ENCODE data around the gene KIF4A.
"Not testable (repeated sequence)": the region's sequence is repeated elsewhere in the genome, so short reads cannot be mapped to it uniquely, and the experiment has no call there.

Gene KIF4A

GRCh38 chrX:70293621-70294020, 3.7 kb downstream of the KIF4A start:
- no peak for DNase-seq

DNA sequence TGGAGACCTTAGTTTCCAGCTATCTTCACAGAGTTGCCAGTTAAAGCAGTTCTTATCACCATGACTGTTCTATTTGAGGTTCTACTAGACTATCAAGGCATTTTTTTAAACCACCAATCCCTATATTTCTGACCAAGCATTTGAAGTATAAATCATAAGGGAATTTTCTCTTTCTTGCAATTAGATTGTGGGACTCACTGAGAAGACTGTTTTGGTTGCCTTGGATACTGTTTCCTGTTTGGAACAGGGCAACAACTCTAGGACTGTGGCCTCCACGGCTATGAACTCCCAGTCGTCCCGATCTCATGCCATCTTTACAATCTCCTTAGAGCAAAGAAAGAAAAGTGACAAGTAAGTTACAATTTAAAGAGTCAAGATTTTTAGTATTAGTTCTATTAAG, 11.8 kb downstream of the KIF4A start:
- DNase-seq: no peak

DNA sequence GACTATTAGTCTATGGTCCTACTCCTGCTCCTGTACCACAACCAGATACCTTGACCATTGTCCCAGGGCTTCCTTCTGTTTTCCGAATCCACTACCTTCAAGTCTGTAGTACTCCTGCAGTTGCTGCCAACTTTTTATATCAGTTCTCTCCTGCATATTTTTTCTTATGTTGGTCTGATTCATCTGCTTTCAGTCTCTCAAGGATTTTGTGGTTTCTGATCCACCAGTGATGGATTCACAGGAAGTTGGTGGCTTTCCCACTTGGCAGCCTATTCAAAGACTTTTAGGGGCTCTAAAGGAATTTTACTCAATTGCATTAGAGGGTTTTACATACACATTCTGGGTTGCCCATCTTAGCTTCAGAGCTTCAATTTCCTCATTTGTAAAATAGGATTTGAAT, 23.6 kb downstream of the KIF4A start:
- no peak for DNase-seq

- DNase-seq: no peak
These were observed 32.9 kb downstream of the KIF4A start for GRCh38 chrX:70322784-70323183.

GRCh38 chrX:70323628-70324027, 33.7 kb downstream of the KIF4A start:
- not testable (repeated sequence) for DNase-seq

DNA sequence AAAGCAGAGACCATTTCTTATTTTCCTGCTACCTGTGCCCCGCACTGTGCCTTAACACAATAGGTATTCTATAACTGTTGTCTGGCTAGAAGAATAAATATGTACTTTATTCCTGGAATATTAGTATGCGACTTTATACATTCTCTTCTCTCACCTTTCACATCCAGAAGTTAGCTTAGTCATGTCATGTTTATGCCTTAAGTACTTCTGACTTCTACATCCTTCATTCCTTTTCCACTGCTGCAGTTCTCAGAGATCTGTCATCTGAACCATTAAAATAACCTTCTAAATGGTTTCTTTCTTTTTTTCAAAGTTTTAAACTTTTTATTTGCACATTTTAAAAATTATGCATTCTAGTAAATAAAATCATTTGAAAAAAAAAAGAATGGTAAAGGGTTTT, 34.4 kb downstream of the KIF4A start:
- no peak for DNase-seq

DNA sequence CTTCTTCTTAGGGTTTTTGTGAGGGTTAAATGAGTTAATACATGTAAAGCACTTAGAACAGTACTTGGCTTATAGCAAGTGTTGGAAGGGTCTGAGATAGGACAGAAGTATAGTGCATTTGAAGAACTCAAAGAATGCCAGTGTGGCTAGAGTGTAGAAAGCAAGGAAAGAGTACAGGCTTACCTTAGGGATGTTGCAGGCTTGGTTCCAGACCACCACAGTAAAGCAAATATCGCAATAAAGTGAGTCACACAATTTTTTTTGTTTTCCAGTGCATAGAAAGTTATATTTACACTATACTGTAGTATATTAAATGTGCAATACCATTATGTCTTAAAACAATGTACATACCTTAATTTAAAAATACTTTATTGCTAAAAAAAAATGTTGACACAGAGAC, 41.3 kb downstream of the KIF4A start:
- no peak for DNase-seq

- no peak for DNase-seq
These were observed 42.7 kb downstream of the KIF4A start for GRCh38 chrX:70332600-70332999.

DNA sequence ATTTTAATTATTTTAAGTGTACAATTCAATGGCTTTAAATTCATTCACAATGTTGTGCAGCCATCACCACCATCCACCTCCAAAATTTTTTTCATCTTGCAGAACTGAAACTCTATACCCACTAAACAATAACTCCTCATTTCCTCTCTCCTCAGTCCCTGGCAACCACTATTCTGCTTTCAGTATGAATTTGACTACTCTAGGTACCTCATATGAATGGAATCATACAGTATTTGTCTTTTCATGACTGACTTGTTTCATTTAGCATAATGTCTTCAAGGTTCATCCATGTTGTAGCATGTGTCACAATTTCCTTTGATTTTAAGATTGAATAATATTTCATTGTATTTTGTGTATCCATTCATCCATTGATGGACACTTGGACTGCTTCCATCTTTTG, 46.9 kb downstream of the KIF4A start:
- DNase-seq: no peak

- DNase-seq: no peak
These were observed 48.4 kb downstream of the KIF4A start for GRCh38 chrX:70338290-70338689.

DNA sequence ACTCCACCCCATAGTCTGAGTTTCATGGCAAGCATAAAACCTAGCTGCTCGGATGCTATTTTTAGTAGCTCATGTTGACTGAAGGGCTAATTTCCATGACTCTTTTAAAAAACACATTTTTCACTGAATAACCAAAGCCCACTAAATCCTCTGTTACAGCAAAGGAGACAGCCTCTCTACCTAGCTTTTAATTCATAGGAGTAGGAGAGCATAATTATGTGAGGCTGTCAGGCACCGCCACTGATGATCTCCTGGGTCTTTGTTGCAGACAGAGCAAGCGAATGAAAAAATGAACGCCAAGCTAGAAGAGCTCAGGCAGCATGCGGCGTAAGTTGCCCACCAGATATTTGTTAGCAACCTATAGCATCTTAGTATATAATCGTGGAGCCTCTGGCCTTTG, 53.5 kb downstream of the KIF4A start:
- DNase-seq: no peak

DNA sequence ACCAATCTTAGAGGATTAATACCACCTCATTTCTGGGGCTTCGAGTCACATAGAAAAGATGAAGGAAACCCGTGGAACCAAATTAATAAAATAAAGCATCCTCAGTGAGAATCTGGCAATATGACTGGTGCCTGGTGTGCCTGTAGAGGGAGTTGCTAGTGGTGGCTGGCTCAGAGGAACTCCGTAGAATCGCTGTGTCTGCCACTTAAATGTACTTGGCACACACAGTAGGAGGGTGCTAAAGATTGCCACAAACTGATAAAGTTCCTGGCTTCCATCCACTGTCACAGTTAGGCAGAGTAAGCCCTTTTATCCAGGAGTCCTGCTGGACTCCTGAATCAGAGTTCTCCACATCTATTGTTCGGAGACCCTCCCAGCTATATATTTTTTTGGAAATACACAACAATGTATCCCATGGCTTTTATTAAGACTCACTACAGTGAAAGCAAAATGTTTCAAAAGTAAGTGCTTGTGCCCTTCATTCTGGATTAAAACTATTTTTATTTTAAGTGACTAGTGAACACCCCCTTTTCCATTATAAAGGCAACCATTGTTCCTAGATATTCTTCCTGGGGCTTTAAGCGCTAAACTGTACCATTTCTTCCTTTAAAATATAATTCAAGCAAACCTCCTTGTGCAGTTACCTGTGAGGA, 56.6 kb downstream of the KIF4A start:
- no peak for DNase-seq

DNA sequence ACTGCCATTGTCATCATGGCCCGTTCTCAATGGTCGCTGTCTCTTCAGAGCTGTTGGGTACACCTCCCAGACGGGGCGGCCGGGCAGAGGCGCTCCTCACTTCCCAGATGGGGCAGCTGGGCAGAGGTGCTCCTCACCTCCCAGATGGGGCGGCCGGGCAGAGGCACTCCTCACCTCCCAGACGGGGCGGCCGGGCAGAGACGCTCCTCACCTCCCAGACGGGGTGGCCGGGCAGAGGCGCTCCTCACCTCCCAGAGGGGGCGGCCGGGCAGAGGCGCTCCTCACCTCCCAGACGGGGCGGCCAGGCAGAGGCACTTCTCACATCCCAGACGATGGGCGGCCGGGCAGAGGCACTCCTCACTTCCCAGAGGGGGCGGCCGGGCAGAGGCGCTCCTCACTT, 58.9 kb downstream of the KIF4A start:
- not testable (repeated sequence) for DNase-seq

- DNase-seq: not testable (repeated sequence)
These were observed 59.6 kb downstream of the KIF4A start for GRCh38 chrX:70349367-70350125.

GRCh38 chrX:70352496-70352895, 62.6 kb downstream of the KIF4A start:
- DNase-seq: no peak

- no peak for DNase-seq
These were observed 63.6 kb downstream of the KIF4A start for GRCh38 chrX:70353514-70353913.

GRCh38 chrX:70354716-70355115, 64.8 kb downstream of the KIF4A start:
- no peak for DNase-seq

DNA sequence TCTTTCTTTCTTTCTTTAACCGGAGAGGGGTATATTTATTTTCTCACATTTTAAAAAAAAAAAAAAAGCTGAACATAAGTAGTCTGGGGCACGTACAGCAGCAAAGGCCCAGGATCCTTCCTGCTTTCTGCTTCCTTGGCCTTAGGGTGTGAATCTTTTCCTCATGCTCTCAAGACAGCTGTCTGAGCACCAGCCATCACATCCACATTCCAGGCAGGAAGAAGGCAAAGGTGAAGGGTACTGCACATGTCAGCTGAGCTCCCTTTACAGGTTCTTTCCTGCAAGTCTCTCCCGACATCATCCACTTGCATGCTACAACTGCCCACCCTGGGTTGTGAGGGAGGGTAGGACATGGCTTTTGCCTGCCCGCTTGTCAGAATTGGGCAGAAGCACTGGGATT, 69.6 kb downstream of the KIF4A start:
- DNase-seq: no peak

DNA sequence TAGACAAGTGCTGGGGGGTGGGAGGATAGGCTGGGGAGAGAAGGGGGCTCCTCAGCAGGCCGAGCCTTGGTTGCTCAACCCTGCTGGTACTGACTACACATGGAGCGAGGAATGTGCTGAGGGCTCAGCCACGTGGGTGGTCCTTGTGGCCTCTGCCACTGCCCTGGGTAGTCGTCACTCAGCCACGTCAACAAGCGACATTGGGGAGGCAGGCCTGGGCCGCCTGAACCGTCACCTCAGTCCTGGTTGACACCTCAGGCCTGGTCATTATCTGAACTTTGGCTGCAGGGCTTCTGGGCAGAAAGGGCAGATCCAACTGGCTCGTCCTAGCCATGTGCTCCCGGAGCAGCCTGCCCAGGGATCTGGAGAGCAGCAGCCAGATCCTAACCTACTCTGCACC, 70.5 kb downstream of the KIF4A start:
- no peak for DNase-seq

DNA sequence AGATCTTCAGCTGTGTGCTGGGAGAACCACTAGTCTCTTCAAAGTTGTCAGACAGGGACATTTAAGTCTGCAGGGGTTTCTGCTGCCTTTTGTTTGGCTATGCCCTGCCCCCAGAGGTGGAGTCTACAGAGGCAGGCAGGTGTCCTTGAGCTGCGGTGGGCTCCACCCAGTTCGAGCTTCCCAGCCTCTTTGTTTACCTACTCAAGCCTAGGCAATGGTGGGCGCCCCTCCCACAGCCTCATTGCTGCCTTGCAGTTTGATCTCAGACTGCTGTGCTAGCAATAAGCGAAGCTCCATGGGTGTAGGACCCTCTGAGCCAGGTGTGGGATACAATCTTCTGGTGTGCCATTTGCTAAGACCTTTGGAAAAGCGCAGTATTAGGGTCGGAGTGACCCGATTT, 78.8 kb downstream of the KIF4A start:
- DNase-seq: not testable (repeated sequence)

DNA sequence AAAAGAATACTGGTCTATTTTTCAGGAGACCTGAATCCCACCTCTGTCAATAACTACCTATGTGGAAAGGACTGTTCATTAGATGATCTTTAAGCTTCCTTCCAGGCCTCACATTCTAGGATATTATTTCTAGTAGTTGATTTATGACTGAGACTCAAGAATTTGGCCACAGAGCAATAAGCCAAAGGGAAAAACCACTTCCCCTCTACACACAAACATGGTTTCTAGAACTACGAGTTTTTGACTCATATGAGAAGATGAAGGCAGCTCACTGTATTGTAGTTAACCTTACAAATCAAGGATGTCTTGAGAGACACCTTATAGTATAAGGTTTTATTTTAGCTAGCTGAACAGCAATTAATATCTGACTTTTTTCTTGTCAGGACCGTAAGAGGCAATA, 96.3 kb downstream of the KIF4A start:
- DNase-seq: no peak

DNA sequence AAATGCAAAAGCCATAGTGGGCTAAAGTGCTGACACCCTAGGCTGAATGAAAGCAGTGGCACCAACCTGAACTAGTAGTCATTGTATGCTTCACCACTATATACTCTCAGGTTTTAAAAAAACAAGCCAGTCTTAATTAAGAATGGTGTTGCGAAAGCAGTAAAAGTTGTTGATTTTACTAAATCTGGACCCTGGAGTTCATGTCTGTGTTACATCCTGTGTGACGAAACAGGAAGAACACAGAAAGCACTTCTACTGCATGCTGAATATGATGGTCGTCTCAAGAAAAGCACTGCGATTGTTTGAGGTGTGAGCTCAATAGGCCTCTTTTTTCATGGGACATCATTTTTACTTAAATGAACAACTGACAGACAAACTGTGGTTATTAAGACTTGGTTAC, 109.0 kb downstream of the KIF4A start:
- no peak for DNase-seq

DNA sequence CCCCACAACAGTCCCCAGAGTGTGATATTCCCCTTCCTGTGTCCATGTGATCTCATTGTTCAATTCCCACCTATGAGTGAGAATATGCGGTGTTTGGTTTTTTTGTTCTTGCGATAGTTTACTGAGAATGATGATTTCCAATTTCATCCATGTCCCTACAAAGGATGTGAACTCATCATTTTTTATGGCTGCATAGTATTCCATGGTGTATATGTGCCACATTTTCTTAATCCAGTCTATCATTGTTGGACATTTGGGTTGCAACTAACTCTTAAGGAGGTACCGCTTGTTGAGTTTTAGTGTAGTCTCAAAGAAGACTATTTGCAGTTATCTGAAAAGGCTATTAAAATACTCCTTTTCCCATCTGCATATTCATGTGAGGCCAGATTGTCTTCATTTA, 110.3 kb downstream of the KIF4A start:
- DNase-seq: not testable (repeated sequence)

- no peak for DNase-seq
These were observed 112.8 kb downstream of the KIF4A start for GRCh38 chrX:70402721-70403120.

DNA sequence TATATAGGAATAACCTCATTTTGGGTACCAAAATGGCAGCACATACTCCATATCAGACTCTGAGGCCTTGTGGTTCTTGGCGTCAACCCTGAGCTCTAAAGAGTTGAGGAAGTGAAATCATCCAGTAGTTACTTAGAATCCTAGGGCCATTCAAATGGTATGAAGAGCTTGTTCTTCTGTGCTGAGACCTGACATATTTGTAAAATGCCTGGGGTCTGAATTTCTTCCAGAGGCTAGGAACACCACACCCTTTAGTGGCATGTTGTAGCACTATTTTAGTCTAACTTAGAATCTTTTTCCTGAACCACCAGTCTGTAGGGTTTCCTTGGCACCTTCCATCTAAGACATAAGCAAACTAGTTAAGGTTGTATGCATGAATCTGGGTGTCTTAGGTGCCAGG, 115.1 kb downstream of the KIF4A start:
- no peak for DNase-seq
